H9 (cell line): ENCODE data around the gene MAP3K2. TPM values are rescaled to one million over a fixed set of nuclear protein-coding genes. Genes with fewer than 3 reads are reported as not detected.
A peak's percentile ranks its signal among the peaks of the same experiment; 100 is the strongest.

ENCODE experiments used
- DNase-seq: peaks from one replicate; pipeline ENCODE4 v3.0.0-alpha.2; 2017
- H2AFZ ChIP-seq: one replicate; pipeline ENCODE4 v1.6.1; 2013; ENCODE audit warnings: mild to moderate bottlenecking, low read length, control low read depth, moderate library complexity
- H2AK5ac ChIP-seq: 2 replicates; pipeline ENCODE4 v1.6.1; 2013; ENCODE audit warnings: low read length, control low read depth, mixed read lengths; ENCODE audit not compliant: insufficient read length
- H2BK120ac ChIP-seq: one replicate; pipeline ENCODE4 v1.6.1; 2013; ENCODE audit warnings: low read depth, mild to moderate bottlenecking, low read length, control low read depth, inconsistent platforms; ENCODE audit not compliant: poor library complexity, severe bottlenecking
- H2BK12ac ChIP-seq: 2 replicates; pipeline ENCODE4 v1.6.1; 2013; ENCODE audit warnings: low read length, control low read depth, mixed read lengths, low read depth; ENCODE audit not compliant: insufficient read length
- H2BK15ac ChIP-seq: 2 replicates; pipeline ENCODE4 v1.6.1; 2013; ENCODE audit warnings: low read depth, low read length, control low read depth
- H2BK20ac ChIP-seq: one replicate; pipeline ENCODE4 v1.6.1; 2013; ENCODE audit warnings: low read depth, mild to moderate bottlenecking, low read length, control low read depth, inconsistent platforms; ENCODE audit not compliant: poor library complexity, severe bottlenecking
- H2BK5ac ChIP-seq: 2 replicates; pipeline ENCODE4 v1.6.1; 2013; ENCODE audit warnings: low read length, control low read depth, mixed read lengths; ENCODE audit not compliant: insufficient read length
- H3K14ac ChIP-seq: 2 replicates; pipeline ENCODE4 v1.6.1; 2013; ENCODE audit warnings: low read length, control low read depth; ENCODE audit not compliant: insufficient read depth
- H3K18ac ChIP-seq: 2 replicates; pipeline ENCODE4 v1.6.1; 2013; ENCODE audit warnings: low read depth, mild to moderate bottlenecking, mixed read lengths, low read length, control low read depth; ENCODE audit not compliant: insufficient read length
- H3K23ac ChIP-seq: 2 replicates; pipeline ENCODE4 v1.6.1; 2013; ENCODE audit warnings: low read length, control low read depth, mixed read lengths, low read depth; ENCODE audit not compliant: insufficient read length
- H3K23me2 ChIP-seq: 2 replicates; pipeline ENCODE4 v1.6.1; 2013; ENCODE audit warnings: low read depth, mild to moderate bottlenecking, mixed read lengths, low read length, control low read depth; ENCODE audit not compliant: insufficient read length, poor library complexity, severe bottlenecking
- H3K27ac ChIP-seq: 2 replicates; pipeline ENCODE4 v1.5.1; 2013; ENCODE audit warnings: low read length, control low read depth, mixed read lengths, low read depth; ENCODE audit not compliant: insufficient read length
- H3K27me3 ChIP-seq: 2 replicates; pipeline ENCODE4 v1.6.1; 2013; ENCODE audit warnings: low read length, control low read depth, inconsistent platforms; ENCODE audit not compliant: insufficient read depth
- H3K4ac ChIP-seq: 2 replicates; pipeline ENCODE4 v1.6.1; 2013; ENCODE audit warnings: low read depth, mild to moderate bottlenecking, control low read depth, inconsistent platforms, low read length, moderate library complexity
- H3K4me1 ChIP-seq: 2 replicates; pipeline ENCODE4 v1.6.1; 2013; ENCODE audit warnings: low read length, control low read depth, inconsistent platforms; ENCODE audit not compliant: insufficient read depth
- H3K4me2 ChIP-seq: 2 replicates; pipeline ENCODE4 v1.6.1; 2013; ENCODE audit warnings: low read length, control low read depth, mixed read lengths; ENCODE audit not compliant: insufficient read length, insufficient read depth
- H3K56ac ChIP-seq: 2 replicates; pipeline ENCODE4 v1.6.1; 2013; ENCODE audit warnings: low read depth, mild to moderate bottlenecking, mixed read lengths, low read length, control low read depth; ENCODE audit not compliant: insufficient read length
- H3K79me1 ChIP-seq: 2 replicates; pipeline ENCODE4 v1.6.1; 2013; ENCODE audit warnings: low read depth, mild to moderate bottlenecking, moderate library complexity, low read length, control low read depth, inconsistent platforms; ENCODE audit not compliant: insufficient read depth, poor library complexity, severe bottlenecking
- H3K79me2 ChIP-seq: 2 replicates; pipeline ENCODE4 v1.6.1; 2013; ENCODE audit warnings: low read length, control low read depth, inconsistent platforms; ENCODE audit not compliant: insufficient read depth
- H3K9ac ChIP-seq: 2 replicates; pipeline ENCODE4 v1.6.1; 2013; ENCODE audit warnings: low read length, control low read depth, mixed read lengths; ENCODE audit not compliant: insufficient read length; ENCODE audit errors: extremely low read depth
- H3K9me3 ChIP-seq: one replicate; pipeline ENCODE4 v1.6.1; 2013; ENCODE audit warnings: low read depth, low read length, inconsistent platforms; ENCODE audit not compliant: control insufficient read depth
- H3T11ph ChIP-seq: one replicate; pipeline ENCODE4 v1.6.1; 2013; ENCODE audit warnings: mild to moderate bottlenecking, low read length, control low read depth, inconsistent platforms
- H4K20me1 ChIP-seq: one replicate; pipeline ENCODE4 v1.6.1; 2013; ENCODE audit not compliant: control insufficient read depth, insufficient read length, insufficient read depth
- H4K5ac ChIP-seq: 2 replicates; pipeline ENCODE4 v1.6.1; 2013; ENCODE audit warnings: low read depth, mild to moderate bottlenecking, mixed read lengths, low read length, control low read depth; ENCODE audit not compliant: insufficient read length
- H4K8ac ChIP-seq: replicated peaks from 2 replicates; pipeline ENCODE4 v1.6.1; 2013; ENCODE audit warnings: low read length, control low read depth, mixed read lengths, low read depth; ENCODE audit not compliant: insufficient read length
- H4K91ac ChIP-seq: 2 replicates; pipeline ENCODE4 v1.6.1; 2013; ENCODE audit warnings: low read depth, mild to moderate bottlenecking, moderate library complexity, mixed read lengths, low read length, control low read depth; ENCODE audit not compliant: insufficient read length
- H3K27ac Mint-ChIP-seq, 3 experiments: 2 replicates in 2 of 3; 3 replicates in 1 of 3; pipeline ENCODE4 v1.8.0; 2020 to 2021; ENCODE audit warnings: mixed read lengths in 3 of 3, mild to moderate bottlenecking in 1 of 3, moderate library complexity in 1 of 3
- H3K27me3 Mint-ChIP-seq: 2 replicates; pipeline ENCODE4 v1.8.0; 2021; ENCODE audit warnings: low read depth, mild to moderate bottlenecking, moderate library complexity, mixed read lengths
- H3K36me3 Mint-ChIP-seq, 3 experiments: 2 replicates in 2 of 3; 3 replicates in 1 of 3; pipeline ENCODE4 v1.8.0; 2020 to 2021; ENCODE audit warnings: low read depth in 3 of 3, mixed read lengths in 3 of 3; ENCODE audit not compliant: insufficient read depth in 1 of 3
- H3K4me1 Mint-ChIP-seq, 2 experiments: 2 replicates each; pipeline ENCODE4 v1.8.0; 2020; ENCODE audit warnings: mixed read lengths in 2 of 2
- H3K4me3 Mint-ChIP-seq, 2 experiments: 2 replicates in 1 of 2; 3 replicates in 1 of 2; pipeline ENCODE4 v1.8.0; 2020 to 2021; ENCODE audit warnings: mild to moderate bottlenecking in 2 of 2, mixed read lengths in 2 of 2, moderate library complexity in 1 of 2
- H3K9me3 Mint-ChIP-seq, 2 experiments: 2 replicates in 1 of 2; 3 replicates in 1 of 2; pipeline ENCODE4 v1.8.0; 2020; ENCODE audit warnings: mild to moderate bottlenecking in 2 of 2, mixed read lengths in 2 of 2, moderate library complexity in 1 of 2
- WGBS: extraction: QIAGEN DNeasy Blood & Tissue Kit; methylation state at CpG from one replicate; pipeline ENCODE4 v1.1.7; 2013; ENCODE audit warnings: missing lambda C conversion rate, low lambda C conversion rate, mixed read lengths; ENCODE audit not compliant: insufficient read length; ENCODE audit errors: extremely low coverage; 5-methylcytosine and 5-hydroxymethylcytosine counted together
- total RNA-seq: library from RNA; stranded (reverse); gene quantifications from 2 replicates; pipeline ENCODE4 v1.2.1, GENCODE V29; 2021
- TF ChIP-seq, protein P1 (sequence below): fragments of 200-600 bp; sonication (generic); conservative IDR thresholded peaks from 3 replicates; pipeline ENCODE4 v1.8.0; 2021; ENCODE audit warnings: antibody characterized with exemption, mild to moderate bottlenecking

MAP3K2 gene
- total RNA-seq, 1 experiment from 2014 or later: 25.8 TPM

GRCh38 chr2:127424598-127425520 lies 37.1 kb upstream of the MAP3K2 start:
- Histone ChIP-seq H2BK20ac (no peak overlapping the region), H3K4me2 (no peak overlapping the region), H3K14ac (no peak overlapping the region; the same call in 1 of the 2 replicates), H4K5ac (no peak overlapping the region), H3K18ac (no peak overlapping the region), H4K8ac (no peak overlapping the region), H2BK120ac (no peak overlapping the region), H3K9me3 (no peaks in the 10 kb centered on the region), H3K56ac (no peak overlapping the region), H3K79me1 (no peaks in the 10 kb centered on the region), H3T11ph (no peak overlapping the region), H3K23me2 (peaks cover 10% of the 10 kb centered on the region), H3K4ac (no peak overlapping the region), H4K20me1 (no peaks in the 10 kb centered on the region), H3K23ac (no peak overlapping the region), H3K27ac (no peak overlapping the region), H3K79me2 (no peaks in the 10 kb centered on the region), H3K9ac (no peak overlapping the region), H2AFZ (no peak overlapping the region), H2BK5ac (no peak overlapping the region), H2BK12ac (no peak overlapping the region), H3K4me1 (no peaks in the 10 kb centered on the region), H2BK15ac (no peak overlapping the region), H4K91ac (no peak overlapping the region), H2AK5ac (no peak overlapping the region), H3K27me3 (peaks cover 3% of the 10 kb centered on the region; the same call in 1 of the 2 replicates)
- Mint-ChIP-seq H3K4me1 (peaks cover 12 to 17% of the 10 kb centered on the region in 2 experiments), H3K27ac (no peak overlapping the region), H3K36me3 (no peaks in the 10 kb centered on the region), H3K9me3 (peaks cover 0 to 2% of the 10 kb centered on the region in 2 experiments; a peak in 1 of 5 replicates), H3K4me3 (peak overlapping the region in 1 of 2 experiments; percentile 84; a peak in 2 of 5 replicates), H3K27me3 (peaks cover 53% of the 10 kb centered on the region)
- DNase-seq: no peak
- WGBS: no CpG with 5 or more reads among the region's 13 CpGs
- TF ChIP-seq, protein P1, sequence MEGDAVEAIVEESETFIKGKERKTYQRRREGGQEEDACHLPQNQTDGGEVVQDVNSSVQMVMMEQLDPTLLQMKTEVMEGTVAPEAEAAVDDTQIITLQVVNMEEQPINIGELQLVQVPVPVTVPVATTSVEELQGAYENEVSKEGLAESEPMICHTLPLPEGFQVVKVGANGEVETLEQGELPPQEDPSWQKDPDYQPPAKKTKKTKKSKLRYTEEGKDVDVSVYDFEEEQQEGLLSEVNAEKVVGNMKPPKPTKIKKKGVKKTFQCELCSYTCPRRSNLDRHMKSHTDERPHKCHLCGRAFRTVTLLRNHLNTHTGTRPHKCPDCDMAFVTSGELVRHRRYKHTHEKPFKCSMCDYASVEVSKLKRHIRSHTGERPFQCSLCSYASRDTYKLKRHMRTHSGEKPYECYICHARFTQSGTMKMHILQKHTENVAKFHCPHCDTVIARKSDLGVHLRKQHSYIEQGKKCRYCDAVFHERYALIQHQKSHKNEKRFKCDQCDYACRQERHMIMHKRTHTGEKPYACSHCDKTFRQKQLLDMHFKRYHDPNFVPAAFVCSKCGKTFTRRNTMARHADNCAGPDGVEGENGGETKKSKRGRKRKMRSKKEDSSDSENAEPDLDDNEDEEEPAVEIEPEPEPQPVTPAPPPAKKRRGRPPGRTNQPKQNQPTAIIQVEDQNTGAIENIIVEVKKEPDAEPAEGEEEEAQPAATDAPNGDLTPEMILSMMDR: no peak
